Measurements from ENCODE around the gene SHISA7.
A peak's percentile ranks its signal among the peaks of the same experiment; 100 is the strongest.
"Not testable (repeated sequence)": the region's sequence is repeated elsewhere in the genome, so short reads cannot be mapped to it uniquely, and the experiment has no call there.

The SHISA7 gene

GRCh38 chr19:55443824-55444480 is 852 bp upstream of the SHISA7 start:
- no peak for FAIRE-seq

- no peak for FAIRE-seq
Observed at GRCh38 chr19:55442372-55442961, 633 bp downstream of the SHISA7 start.

- no peak for FAIRE-seq
Observed at GRCh38 chr19:55441692-55442321, 1.3 kb downstream of the SHISA7 start.

- no peak for FAIRE-seq
Observed at GRCh38 chr19:55441319-55441691, 1.8 kb downstream of the SHISA7 start.

- FAIRE-seq = no peak
Observed at GRCh38 chr19:55440411-55441105, 2.5 kb downstream of the SHISA7 start.

GRCh38 chr19:55439052-55439451 is 4.0 kb downstream of the SHISA7 start:
- no peak for FAIRE-seq

GRCh38 chr19:55437410-55437809 is 5.7 kb downstream of the SHISA7 start:
- FAIRE-seq = peak; percentile 56

GRCh38 chr19:55436847-55437246 is 6.3 kb downstream of the SHISA7 start:
- FAIRE-seq = no peak

GRCh38 chr19:55435020-55435419 is 8.1 kb downstream of the SHISA7 start:
- FAIRE-seq = no peak

GRCh38 chr19:55434356-55434919 is 8.7 kb downstream of the SHISA7 start:
- no peak for FAIRE-seq

GRCh38 chr19:55433292-55433691 is 9.8 kb downstream of the SHISA7 start:
- no peak for FAIRE-seq

GRCh38 chr19:55432241-55432959 is 10.7 kb downstream of the SHISA7 start:
- FAIRE-seq = no peak

GRCh38 chr19:55431183-55431582 is 11.9 kb downstream of the SHISA7 start:
- FAIRE-seq = no peak

GRCh38 chr19:55426042-55426441 is 17.1 kb downstream of the SHISA7 start:
- no peak for FAIRE-seq

GRCh38 chr19:55424518-55424917 is 18.6 kb downstream of the SHISA7 start:
- FAIRE-seq = no peak

GRCh38 chr19:55423225-55424005 is 19.7 kb downstream of the SHISA7 start:
- no peak for FAIRE-seq

- FAIRE-seq = not testable (repeated sequence)
Observed at GRCh38 chr19:55421281-55421680, 21.8 kb downstream of the SHISA7 start.

GRCh38 chr19:55419624-55420236 is 23.4 kb downstream of the SHISA7 start:
- FAIRE-seq = no peak

GRCh38 chr19:55419103-55419502 is 24.0 kb downstream of the SHISA7 start:
- no peak for FAIRE-seq

- FAIRE-seq = peak; percentile 46
Observed at GRCh38 chr19:55418185-55418584, 24.9 kb downstream of the SHISA7 start.

- no peak for FAIRE-seq
Observed at GRCh38 chr19:55410168-55410567, 32.9 kb downstream of the SHISA7 start.

Measured in TTC549 (cell line).